Peyer's patch (tissue), 4 donors: ENCODE data around the gene DUS2.

Experiments used
- POLR2A ChIP-seq, 2 donors: fragments of 450-650 bp; IDR thresholded peaks; one replicate each; pipeline ENCODE4 v1.5.1; 2017; ENCODE audit warnings: antibody characterized with exemption in 2 of 2, mild to moderate bottlenecking in 2 of 2, moderate library complexity in 2 of 2
- TF ChIP-seq, protein P1 (sequence below), 6 experiments: fragments of 450-650 bp in 4 of 6; fragments of 200-600 bp in 2 of 6; sonication (generic) in 1 of 6; IDR thresholded peaks; one replicate each; pipeline ENCODE4 v1.5.1; 2017 to 2019; ENCODE audit warnings: antibody characterized with exemption in 6 of 6, mild to moderate bottlenecking in 3 of 6, moderate library complexity in 1 of 6

DNA sequence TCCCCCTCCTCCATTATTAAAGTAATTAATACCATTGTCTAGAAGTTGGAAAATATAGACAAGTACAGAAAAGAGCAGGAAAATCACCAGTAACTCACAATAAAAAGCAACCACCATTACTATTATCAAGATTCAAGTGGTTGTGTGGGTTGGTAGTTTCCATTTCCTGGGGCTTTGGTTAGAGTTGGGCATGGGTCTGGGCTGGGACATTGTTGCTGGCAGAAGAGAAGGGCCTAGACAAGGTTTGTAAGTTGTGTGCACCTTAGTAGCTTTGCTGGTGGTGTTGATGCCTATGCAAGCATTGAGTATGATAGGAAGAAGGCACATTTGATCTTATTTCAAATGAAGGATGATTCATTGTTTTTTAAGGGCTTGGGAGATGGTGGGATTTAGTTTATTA lies 36.7 kb downstream of the DUS2 start:
- TF ChIP-seq, protein P1, sequence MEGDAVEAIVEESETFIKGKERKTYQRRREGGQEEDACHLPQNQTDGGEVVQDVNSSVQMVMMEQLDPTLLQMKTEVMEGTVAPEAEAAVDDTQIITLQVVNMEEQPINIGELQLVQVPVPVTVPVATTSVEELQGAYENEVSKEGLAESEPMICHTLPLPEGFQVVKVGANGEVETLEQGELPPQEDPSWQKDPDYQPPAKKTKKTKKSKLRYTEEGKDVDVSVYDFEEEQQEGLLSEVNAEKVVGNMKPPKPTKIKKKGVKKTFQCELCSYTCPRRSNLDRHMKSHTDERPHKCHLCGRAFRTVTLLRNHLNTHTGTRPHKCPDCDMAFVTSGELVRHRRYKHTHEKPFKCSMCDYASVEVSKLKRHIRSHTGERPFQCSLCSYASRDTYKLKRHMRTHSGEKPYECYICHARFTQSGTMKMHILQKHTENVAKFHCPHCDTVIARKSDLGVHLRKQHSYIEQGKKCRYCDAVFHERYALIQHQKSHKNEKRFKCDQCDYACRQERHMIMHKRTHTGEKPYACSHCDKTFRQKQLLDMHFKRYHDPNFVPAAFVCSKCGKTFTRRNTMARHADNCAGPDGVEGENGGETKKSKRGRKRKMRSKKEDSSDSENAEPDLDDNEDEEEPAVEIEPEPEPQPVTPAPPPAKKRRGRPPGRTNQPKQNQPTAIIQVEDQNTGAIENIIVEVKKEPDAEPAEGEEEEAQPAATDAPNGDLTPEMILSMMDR (IDR thresholded peaks at IDR 0.05): no peak
- no peak for TF ChIP-seq POLR2A (IDR thresholded peaks at IDR 0.05)
